SK-N-SH (cell line): ENCODE measurements around the gene NAT9. TPM values are rescaled to one million over a fixed set of nuclear protein-coding genes. Genes with fewer than 3 reads are reported as not detected.

ENCODE experiments used
- CTCF ChIA-PET: fragments of 300-600, 350-600 bp; formaldehyde crosslinking; extraction: SDS; loops from one replicate; lab custom pipeline; 2021; lab: Yijun Ruan, JAX
- POLR2A ChIA-PET: fragments of 350-600 bp; sonication (Branson Sonifier 250); formaldehyde crosslinking; extraction: SDS; loops from one replicate; lab custom pipeline; 2020; ENCODE audit warnings: antibody characterized with exemption, inconsistent platforms; lab: Yijun Ruan, JAX
- DNase-seq: peaks from one replicate; pipeline ENCODE4 v3.0.0; 2012
- H2AFZ ChIP-seq: fragments of 200-600 bp; sonication (generic); 2 replicates; pipeline ENCODE4 v1.8.1; 2016; ENCODE audit warnings: antibody characterized with exemption, mild to moderate bottlenecking, low read depth
- H3F3A ChIP-seq: fragments of 200-600 bp; sonication (generic); replicated peaks from 2 replicates; pipeline ENCODE3; 2016; ENCODE audit warnings: antibody characterized with exemption, mild to moderate bottlenecking; ENCODE audit not compliant: insufficient read depth
- H3K27ac ChIP-seq, 2 experiments: fragments of 200-500 bp in 1 of 2; fragments of 200-600 bp in 1 of 2; sonication (Bioruptor generic) in 1 of 2; sonication (generic), shearing (Covaris generic) in 1 of 2; 2 replicates each; pipeline versions ENCODE4 v1.5.1 to v1.6.1; 2014 to 2016; ENCODE audit warnings: low read depth in 2 of 2, inconsistent platforms in 1 of 2, low read length in 1 of 2, mild to moderate bottlenecking in 1 of 2, mixed read lengths in 1 of 2
- H3K27me3 ChIP-seq: fragments of 200-600 bp; sonication (generic), shearing (Covaris generic); 2 replicates; pipeline ENCODE4 v1.6.1; 2016; ENCODE audit warnings: mixed run types; ENCODE audit not compliant: insufficient read depth
- H3K36me3 ChIP-seq, 2 experiments: fragments of 200-500 bp in 1 of 2; fragments of 200-600 bp in 1 of 2; sonication (Bioruptor generic) in 1 of 2; sonication (generic) in 1 of 2; replicated peaks in 1 of 2; 2 replicates each; pipeline versions ENCODE3 to v1.5.1; 2014 to 2016; ENCODE audit warnings: low read length in 1 of 2, mild to moderate bottlenecking in 1 of 2; ENCODE audit not compliant: insufficient read depth in 2 of 2, control insufficient read depth in 1 of 2
- H3K4me1 ChIP-seq, 2 experiments: fragments of 200-500 bp in 1 of 2; fragments of 200-600 bp in 1 of 2; sonication (Bioruptor generic) in 1 of 2; sonication (generic), shearing (Covaris generic) in 1 of 2; 2 replicates each; pipeline versions ENCODE4 v1.5.1 to v1.6.1; 2014 to 2016; ENCODE audit warnings: low read depth in 1 of 2, low read length in 1 of 2, mixed run types in 1 of 2; ENCODE audit not compliant: insufficient read depth in 2 of 2, control insufficient read depth in 1 of 2
- H3K4me2 ChIP-seq: fragments of 200-600 bp; sonication (generic), shearing (Covaris generic); 2 replicates; pipeline ENCODE4 v1.6.1; 2017; ENCODE audit warnings: mixed run types
- H3K4me3 ChIP-seq, 2 experiments: fragments of 200-500 bp in 1 of 2; fragments of 200-600 bp in 1 of 2; sonication (Bioruptor generic) in 1 of 2; sonication (generic), shearing (Covaris generic) in 1 of 2; 2 replicates each; pipeline versions ENCODE4 v1.5.1 to v1.8.1; 2014 to 2016; ENCODE audit warnings: low read depth in 2 of 2, inconsistent platforms in 1 of 2, low read length in 1 of 2, mild to moderate bottlenecking in 1 of 2, mixed read lengths in 1 of 2, moderate library complexity in 1 of 2
- H3K79me2 ChIP-seq: fragments of 200-600 bp; sonication (generic); 2 replicates; pipeline ENCODE4 v1.8.1; 2017; ENCODE audit warnings: mild to moderate bottlenecking; ENCODE audit not compliant: insufficient read depth
- H3K9ac ChIP-seq: fragments of 200-600 bp; sonication (generic); 2 replicates; pipeline ENCODE4 v1.6.1; 2017; ENCODE audit warnings: mixed run types
- H3K9me2 ChIP-seq: fragments of 200-600 bp; sonication (generic); 2 replicates; pipeline ENCODE4 v1.6.1; 2017; ENCODE audit warnings: mixed run types
- H3K9me3 ChIP-seq: fragments of 200-600 bp; sonication (generic); 2 replicates; pipeline ENCODE4 v1.6.1; 2017; ENCODE audit warnings: mixed run types, mild to moderate bottlenecking, moderate library complexity
- H4K20me1 ChIP-seq: fragments of 200-600 bp; sonication (generic); 2 replicates; pipeline ENCODE4 v1.6.1; 2017; ENCODE audit warnings: mild to moderate bottlenecking, mixed run types; ENCODE audit not compliant: insufficient read depth
- CTCF ChIP-seq: fragments of 200-600 bp; sonication (generic); IDR thresholded peaks from 2 replicates; pipeline ENCODE4 v1.6.1; 2017; ENCODE audit warnings: antibody characterized with exemption, mild to moderate bottlenecking, moderate library complexity
- GABPA ChIP-seq: IDR thresholded peaks from 2 replicates; pipeline ENCODE4 v1.4.0; 2012; ENCODE audit warnings: low read depth, mild to moderate bottlenecking
- PBX3 ChIP-seq: IDR thresholded peaks from 2 replicates; pipeline ENCODE4; 2012
- WGBS: methylation state at CpG from one replicate; pipeline ENCODE4 v1.1.6; 2017; ENCODE audit warnings: low lambda C conversion rate; 5-methylcytosine and 5-hydroxymethylcytosine counted together
- polyA plus RNA-seq, 3 experiments: library from polyadenylated mRNA; depleted of rRNA; stranded (reverse); fragments of >200 nt; gene quantifications; 2 replicates each; pipeline ENCODE4 v1.2.3, GENCODE V29; 2012
- TF ChIP-seq, protein P1 (sequence below): IDR thresholded peaks from 2 replicates; pipeline ENCODE4 v1.4.0; 2012; ENCODE audit warnings: low read depth
- TF ChIP-seq, protein P2 (sequence below): IDR thresholded peaks from 2 replicates; pipeline ENCODE4 v1.6.1; 2012; ENCODE audit warnings: mild to moderate bottlenecking, low read depth, low read length, moderate library complexity

NAT9 gene
- polyA plus RNA-seq, 1 of the 3 experiments (the other 2 are of a cell fraction) = 117 TPM

DNA sequence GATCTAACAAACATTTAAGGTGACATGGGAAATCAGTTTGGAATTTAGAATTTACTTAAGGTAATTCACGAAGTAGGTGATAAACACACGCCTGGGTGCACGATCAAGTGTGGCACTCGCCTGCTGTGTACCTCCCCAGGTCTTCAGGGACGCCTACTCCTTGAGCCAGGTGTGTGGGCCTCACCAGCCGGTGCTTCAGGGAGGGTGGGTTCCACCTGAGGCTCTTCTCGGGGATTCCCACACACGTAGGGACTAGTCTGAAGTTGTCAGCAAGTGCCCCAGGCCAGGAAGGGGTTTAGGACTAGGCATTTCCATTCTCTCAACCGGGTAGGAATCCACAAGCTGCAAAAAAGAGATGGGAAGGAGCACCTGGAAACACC lies 9.8 kb upstream of the NAT9 start:
- H3K9ac ChIP-seq = no peak overlapping the region
- WGBS = 93% methylated on average over 9 of the region's 9 CpGs
- POLR2A ChIA-PET = no interaction called here

More for the DNA sequence above, 9.8 kb upstream of the NAT9 start:
- H3F3A ChIP-seq = no peaks in the 10 kb centered on the region
- H3K27me3 ChIP-seq = no peaks in the 10 kb centered on the region
- H3K9me2 ChIP-seq = no peaks in the 10 kb centered on the region
- H3K4me1 ChIP-seq = no peaks in the 10 kb centered on the region
- no peak for DNase-seq
- CTCF ChIA-PET = interaction anchor here (1.1 to 98.1 kb wide), 6 partner anchors 15 to 129 kb away, joined by 3 to 3869 read pairs (median 231); partner anchors contain the start of genes FDXR, GRIN2C and NHERF1
- no peaks in the 10 kb centered on the region for H3K9me3 ChIP-seq
- TF ChIP-seq CTCF (no peak), GABPA (no peak), PBX3 (no peak)
- TF ChIP-seq, protein P1, sequence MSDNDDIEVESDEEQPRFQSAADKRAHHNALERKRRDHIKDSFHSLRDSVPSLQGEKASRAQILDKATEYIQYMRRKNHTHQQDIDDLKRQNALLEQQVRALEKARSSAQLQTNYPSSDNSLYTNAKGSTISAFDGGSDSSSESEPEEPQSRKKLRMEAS = no peak
- TF ChIP-seq, protein P2, sequence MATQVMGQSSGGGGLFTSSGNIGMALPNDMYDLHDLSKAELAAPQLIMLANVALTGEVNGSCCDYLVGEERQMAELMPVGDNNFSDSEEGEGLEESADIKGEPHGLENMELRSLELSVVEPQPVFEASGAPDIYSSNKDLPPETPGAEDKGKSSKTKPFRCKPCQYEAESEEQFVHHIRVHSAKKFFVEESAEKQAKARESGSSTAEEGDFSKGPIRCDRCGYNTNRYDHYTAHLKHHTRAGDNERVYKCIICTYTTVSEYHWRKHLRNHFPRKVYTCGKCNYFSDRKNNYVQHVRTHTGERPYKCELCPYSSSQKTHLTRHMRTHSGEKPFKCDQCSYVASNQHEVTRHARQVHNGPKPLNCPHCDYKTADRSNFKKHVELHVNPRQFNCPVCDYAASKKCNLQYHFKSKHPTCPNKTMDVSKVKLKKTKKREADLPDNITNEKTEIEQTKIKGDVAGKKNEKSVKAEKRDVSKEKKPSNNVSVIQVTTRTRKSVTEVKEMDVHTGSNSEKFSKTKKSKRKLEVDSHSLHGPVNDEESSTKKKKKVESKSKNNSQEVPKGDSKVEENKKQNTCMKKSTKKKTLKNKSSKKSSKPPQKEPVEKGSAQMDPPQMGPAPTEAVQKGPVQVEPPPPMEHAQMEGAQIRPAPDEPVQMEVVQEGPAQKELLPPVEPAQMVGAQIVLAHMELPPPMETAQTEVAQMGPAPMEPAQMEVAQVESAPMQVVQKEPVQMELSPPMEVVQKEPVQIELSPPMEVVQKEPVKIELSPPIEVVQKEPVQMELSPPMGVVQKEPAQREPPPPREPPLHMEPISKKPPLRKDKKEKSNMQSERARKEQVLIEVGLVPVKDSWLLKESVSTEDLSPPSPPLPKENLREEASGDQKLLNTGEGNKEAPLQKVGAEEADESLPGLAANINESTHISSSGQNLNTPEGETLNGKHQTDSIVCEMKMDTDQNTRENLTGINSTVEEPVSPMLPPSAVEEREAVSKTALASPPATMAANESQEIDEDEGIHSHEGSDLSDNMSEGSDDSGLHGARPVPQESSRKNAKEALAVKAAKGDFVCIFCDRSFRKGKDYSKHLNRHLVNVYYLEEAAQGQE = no peak
- TF ChIP-seq, all 33 proteins: peak for 0
- Histone ChIP-seq H3K4me3 (no peak overlapping the region), H2AFZ (no peak overlapping the region), H3K4me2 (no peak overlapping the region), H3K36me3 (peaks cover 14 to 24% of the 10 kb centered on the region in 2 experiments), H3K27ac (no peak overlapping the region), H4K20me1 (no peaks in the 10 kb centered on the region), H3K79me2 (no peaks in the 10 kb centered on the region; the same call in 1 of the 2 replicates)
